Mesendoderm (in vitro differentiated cells): Measurements from ENCODE around the gene CCDC136.

Experiments used
- DNase-seq: peaks from one replicate; pipeline ENCODE4 v3.0.0; 2013
- H2AK5ac ChIP-seq: 2 replicates; pipeline ENCODE4 v1.6.1; 2013; ENCODE audit warnings: low read length, inconsistent platforms
- H2BK120ac ChIP-seq: 2 replicates; pipeline ENCODE4 v1.6.1; 2013; ENCODE audit warnings: low read depth, mild to moderate bottlenecking, low read length, moderate library complexity, mixed read lengths
- H2BK15ac ChIP-seq: replicated peaks from 2 replicates; pipeline ENCODE4 v1.6.1; 2013; ENCODE audit warnings: low read depth, mild to moderate bottlenecking, moderate library complexity
- H2BK5ac ChIP-seq: 2 replicates; pipeline ENCODE4 v1.6.1; 2013; ENCODE audit warnings: low read length, inconsistent platforms
- H3K18ac ChIP-seq: 2 replicates; pipeline ENCODE4 v1.6.1; 2013; ENCODE audit warnings: mild to moderate bottlenecking, low read length, mixed read lengths
- H3K23ac ChIP-seq: one replicate; pipeline ENCODE4 v1.6.1; 2013; ENCODE audit warnings: low read length
- H3K27ac ChIP-seq: 2 replicates; pipeline ENCODE4 v1.5.1; 2013; ENCODE audit warnings: low read depth, mild to moderate bottlenecking, inconsistent platforms, low read length, moderate library complexity
- H3K27me3 ChIP-seq: 2 replicates; pipeline ENCODE4 v1.6.1; 2013; ENCODE audit warnings: low read length, control low read depth, mild to moderate bottlenecking, inconsistent platforms; ENCODE audit not compliant: insufficient read depth, poor library complexity
- H3K36me3 ChIP-seq: 2 replicates; pipeline ENCODE4 v1.6.1; 2013; ENCODE audit warnings: low read length, inconsistent platforms; ENCODE audit not compliant: control insufficient read depth, insufficient read depth
- H3K4ac ChIP-seq: one replicate; pipeline ENCODE4 v1.6.1; 2013; ENCODE audit warnings: low read depth, mild to moderate bottlenecking, low read length, moderate library complexity
- H3K4me1 ChIP-seq: 2 replicates; pipeline ENCODE4 v1.6.1; 2013; ENCODE audit warnings: low read depth, low read length, inconsistent platforms; ENCODE audit not compliant: control insufficient read depth
- H3K4me2 ChIP-seq: 2 replicates; pipeline ENCODE4 v1.6.1; 2013; ENCODE audit warnings: low read length
- H3K4me3 ChIP-seq: 2 replicates; pipeline ENCODE4 v1.5.1; 2013; ENCODE audit warnings: mild to moderate bottlenecking, low read length
- H3K56ac ChIP-seq: one replicate; pipeline ENCODE4 v1.6.1; 2013; ENCODE audit warnings: low read length
- H3K79me1 ChIP-seq: 2 replicates; pipeline ENCODE4 v1.6.1; 2013; ENCODE audit warnings: low read length, inconsistent platforms
- H3K79me2 ChIP-seq: 2 replicates; pipeline ENCODE4 v1.6.1; 2013; ENCODE audit warnings: mild to moderate bottlenecking, low read length; ENCODE audit not compliant: control insufficient read depth, insufficient read depth
- H3K9ac ChIP-seq: 2 replicates; pipeline ENCODE4 v1.6.1; 2013; ENCODE audit warnings: low read length, inconsistent platforms
- H4K5ac ChIP-seq: one replicate; pipeline ENCODE4 v1.6.1; 2013; ENCODE audit warnings: low read length
- H4K8ac ChIP-seq: one replicate; pipeline ENCODE4 v1.6.1; 2013; ENCODE audit warnings: low read depth, mild to moderate bottlenecking, control low read depth, low read length, moderate library complexity
- whole genome bisulfite sequencing: extraction: QIAGEN DNeasy Blood & Tissue Kit; methylation state at CpG from one replicate; pipeline ENCODE4 v1.1.7; 2013; ENCODE audit warnings: low lambda C conversion rate, missing lambda C conversion rate; ENCODE audit not compliant: insufficient coverage; ENCODE audit errors: extremely low coverage; 5-methylcytosine and 5-hydroxymethylcytosine counted together

The CCDC136 gene

DNA sequence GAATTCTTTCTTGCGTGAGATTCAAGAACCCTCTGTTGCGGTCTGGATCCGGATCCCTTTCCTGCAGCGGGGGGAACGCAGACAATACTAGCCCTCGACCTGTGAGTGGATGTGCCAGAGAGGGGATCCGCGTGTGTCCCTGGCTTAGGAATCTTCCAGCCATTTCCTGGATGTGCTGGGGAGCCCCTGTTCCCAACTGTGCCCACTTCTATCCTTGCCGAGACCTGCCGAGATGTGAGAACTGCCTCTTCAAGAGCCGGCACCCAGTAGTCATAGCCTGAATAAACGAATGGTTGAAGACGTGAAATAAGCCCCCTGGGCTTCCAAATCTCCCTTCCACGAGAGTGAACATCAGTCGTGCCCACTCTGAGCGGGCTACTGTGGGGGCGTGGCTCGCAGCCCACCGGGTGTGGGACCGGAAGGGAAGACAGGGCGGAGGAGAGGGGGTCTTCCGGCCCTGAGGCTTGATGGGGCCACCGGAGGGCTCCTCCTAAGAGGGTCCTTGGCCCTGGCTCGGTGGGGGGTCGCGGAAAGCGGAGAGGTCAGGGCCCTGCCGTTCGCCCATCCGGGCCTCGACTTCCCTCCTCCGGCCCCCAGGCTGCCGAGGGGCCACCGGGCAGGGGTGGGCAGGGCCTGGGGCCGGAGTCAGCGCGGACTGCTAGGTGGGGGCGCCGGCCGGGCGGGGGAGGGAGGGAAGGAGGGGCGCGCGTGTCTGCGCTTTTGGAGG is 1.3 kb upstream of the CCDC136 start:
- H3K4me3 ChIP-seq, result peak overlapping the region; percentile 58
- no peak overlapping the region for H2BK120ac ChIP-seq
- no peaks in the 10 kb centered on the region for H3K79me1 ChIP-seq
- peak; percentile 28 for DNase-seq
- no peaks in the 10 kb centered on the region for H3K4me1 ChIP-seq
- peak overlapping the region; percentile 64 for H3K18ac ChIP-seq
- peak overlapping the region; percentile 79 for H3K56ac ChIP-seq
- H3K27me3 ChIP-seq, result no peaks in the 10 kb centered on the region
- H2BK5ac ChIP-seq, result no peak overlapping the region
- H3K4me2 ChIP-seq, result peak overlapping the region; percentile 88
- peak overlapping the region; percentile 74 for H3K9ac ChIP-seq
- no peak overlapping the region for H3K23ac ChIP-seq
- no peak overlapping the region for H2AK5ac ChIP-seq
- H3K79me2 ChIP-seq, result no peaks in the 10 kb centered on the region
- no peak overlapping the region for H2BK15ac ChIP-seq
- H4K5ac ChIP-seq, result no peak overlapping the region
- peak overlapping the region; percentile 24 for H3K4ac ChIP-seq
- no peak overlapping the region for H4K8ac ChIP-seq
- WGBS, result no CpG with 5 or more reads among the region's 45 CpGs
- no peaks in the 10 kb centered on the region for H3K36me3 ChIP-seq
- no peak overlapping the region for H3K27ac ChIP-seq

DNA sequence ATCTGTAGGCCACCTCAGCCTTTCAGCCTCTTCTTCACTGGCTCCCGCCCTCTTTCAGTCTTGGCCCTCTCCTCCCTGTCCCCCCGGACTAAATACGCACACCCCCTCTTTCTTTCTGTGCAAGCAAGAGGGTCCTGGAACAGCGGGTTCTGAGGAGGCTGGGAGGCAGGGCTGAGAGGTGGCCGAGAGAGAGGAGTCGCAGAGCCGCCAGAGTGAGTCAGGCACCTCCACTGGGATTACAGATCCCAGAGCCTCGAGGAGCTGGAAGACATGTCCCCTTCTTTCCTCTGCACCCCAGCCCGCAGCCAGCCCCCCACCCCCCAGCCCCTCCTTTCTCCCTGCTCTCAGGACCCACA is 182 bp downstream of the CCDC136 start:
- no peaks in the 10 kb centered on the region for H3K36me3 ChIP-seq
- H3K4me3 ChIP-seq, result peak overlapping the region; percentile 83
- no peak overlapping the region for H2AK5ac ChIP-seq
- no peak for DNase-seq
- no peak overlapping the region for H2BK5ac ChIP-seq
- H2BK120ac ChIP-seq, result no peak overlapping the region
- WGBS, result no CpG with 5 or more reads among the region's 9 CpGs
- H4K5ac ChIP-seq, result no peak overlapping the region
- peak overlapping the region; percentile 87 for H3K56ac ChIP-seq
- H2BK15ac ChIP-seq, result no peak overlapping the region
- H3K27me3 ChIP-seq, result no peaks in the 10 kb centered on the region
- H4K8ac ChIP-seq, result no peak overlapping the region
- H3K23ac ChIP-seq, result no peak overlapping the region
- H3K4me2 ChIP-seq, result peak overlapping the region; percentile 96
- H3K79me1 ChIP-seq, result no peaks in the 10 kb centered on the region
- no peaks in the 10 kb centered on the region for H3K4me1 ChIP-seq
- H3K27ac ChIP-seq, result no peak overlapping the region
- no peak overlapping the region for H3K4ac ChIP-seq
- H3K79me2 ChIP-seq, result no peaks in the 10 kb centered on the region
- peak overlapping the region; percentile 78 for H3K9ac ChIP-seq
- no peak overlapping the region for H3K18ac ChIP-seq

DNA sequence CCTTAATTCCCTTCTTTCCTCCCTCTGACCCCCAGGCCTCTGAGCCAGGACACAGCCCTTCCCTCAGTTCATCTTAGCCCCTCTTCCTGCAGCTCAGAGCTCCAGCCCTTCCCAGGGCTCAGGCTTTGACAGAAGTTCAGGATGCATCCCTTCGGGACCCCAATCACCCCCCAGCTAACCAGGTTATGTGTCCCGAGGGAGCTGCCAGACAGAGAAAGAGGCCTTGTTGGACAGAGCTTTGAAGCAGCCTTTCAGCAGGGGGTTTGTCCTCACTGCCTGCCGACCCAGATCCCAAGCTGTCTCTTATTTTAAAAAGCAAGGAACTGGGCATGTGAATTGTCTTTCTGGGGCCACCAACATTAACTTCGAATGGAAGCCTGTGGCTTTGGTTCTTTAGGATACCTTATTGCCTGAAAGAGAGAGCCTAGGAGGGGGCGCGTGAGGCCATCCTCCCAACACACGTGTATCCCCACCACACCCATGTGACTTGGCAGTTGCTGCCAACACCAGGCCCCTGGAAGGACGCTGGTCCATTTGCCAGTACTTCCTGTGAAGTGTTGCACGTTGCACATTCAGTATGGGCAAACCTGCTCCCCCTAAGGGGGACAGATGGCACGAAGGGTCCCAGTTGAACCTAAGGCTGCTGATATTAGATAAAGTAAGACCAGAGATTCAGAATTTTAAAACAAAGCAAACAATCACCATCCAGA is 858 bp downstream of the CCDC136 start:
- H4K5ac ChIP-seq, result no peak overlapping the region
- H2BK120ac ChIP-seq, result no peak overlapping the region
- H3K4me3 ChIP-seq, result no peak overlapping the region
- no peaks in the 10 kb centered on the region for H3K4me1 ChIP-seq
- H3K27ac ChIP-seq, result no peak overlapping the region
- H3K4ac ChIP-seq, result no peak overlapping the region
- H3K79me1 ChIP-seq, result no peaks in the 10 kb centered on the region
- peak overlapping the region; percentile 11 for H3K9ac ChIP-seq
- no CpG with 5 or more reads among the region's 10 CpGs for WGBS
- H3K4me2 ChIP-seq, result no peak overlapping the region
- peak overlapping the region; percentile 28 for H3K56ac ChIP-seq
- no peaks in the 10 kb centered on the region for H3K36me3 ChIP-seq
- no peak overlapping the region for H3K23ac ChIP-seq
- no peak overlapping the region for H4K8ac ChIP-seq
- DNase-seq, result no peak
- no peak overlapping the region for H3K18ac ChIP-seq
- no peaks in the 10 kb centered on the region for H3K79me2 ChIP-seq
- no peak overlapping the region for H2BK5ac ChIP-seq
- no peak overlapping the region for H2BK15ac ChIP-seq
- no peak overlapping the region for H2AK5ac ChIP-seq
- no peaks in the 10 kb centered on the region for H3K27me3 ChIP-seq

DNA sequence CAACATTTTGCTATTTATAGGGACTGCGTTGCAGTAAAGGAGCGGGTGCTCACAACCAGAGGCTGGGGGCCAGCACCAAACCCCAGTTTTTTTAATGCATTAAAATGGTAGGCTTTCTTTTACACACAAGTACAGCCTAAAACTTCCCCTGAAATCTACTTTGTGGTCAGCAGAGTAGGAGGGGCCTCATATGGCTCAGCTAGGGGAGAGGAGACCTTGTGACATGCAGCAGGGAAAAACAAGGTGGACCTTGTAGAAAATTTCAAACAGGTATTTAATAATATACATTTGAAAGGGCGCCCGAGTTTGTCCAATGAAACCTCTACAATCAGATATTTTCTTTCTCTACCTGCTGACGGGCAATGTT is 1.4 kb downstream of the CCDC136 start:
- H3K36me3 ChIP-seq, result no peaks in the 10 kb centered on the region
- no peak overlapping the region for H3K23ac ChIP-seq
- H4K5ac ChIP-seq, result no peak overlapping the region
- H3K79me2 ChIP-seq, result no peaks in the 10 kb centered on the region
- no peak overlapping the region for H2BK15ac ChIP-seq
- H3K79me1 ChIP-seq, result no peaks in the 10 kb centered on the region
- H2BK120ac ChIP-seq, result no peak overlapping the region
- H3K27me3 ChIP-seq, result no peaks in the 10 kb centered on the region
- H3K27ac ChIP-seq, result no peak overlapping the region
- DNase-seq, result no peak
- H3K4me2 ChIP-seq, result no peak overlapping the region
- H3K56ac ChIP-seq, result no peak overlapping the region
- no peak overlapping the region for H2AK5ac ChIP-seq
- no peak overlapping the region for H2BK5ac ChIP-seq
- no peak overlapping the region for H3K4ac ChIP-seq
- H3K18ac ChIP-seq, result no peak overlapping the region
- no peak overlapping the region for H3K9ac ChIP-seq
- H3K4me3 ChIP-seq, result no peak overlapping the region
- no peaks in the 10 kb centered on the region for H3K4me1 ChIP-seq
- no CpG with 5 or more reads among the region's 5 CpGs for WGBS
- no peak overlapping the region for H4K8ac ChIP-seq

DNA sequence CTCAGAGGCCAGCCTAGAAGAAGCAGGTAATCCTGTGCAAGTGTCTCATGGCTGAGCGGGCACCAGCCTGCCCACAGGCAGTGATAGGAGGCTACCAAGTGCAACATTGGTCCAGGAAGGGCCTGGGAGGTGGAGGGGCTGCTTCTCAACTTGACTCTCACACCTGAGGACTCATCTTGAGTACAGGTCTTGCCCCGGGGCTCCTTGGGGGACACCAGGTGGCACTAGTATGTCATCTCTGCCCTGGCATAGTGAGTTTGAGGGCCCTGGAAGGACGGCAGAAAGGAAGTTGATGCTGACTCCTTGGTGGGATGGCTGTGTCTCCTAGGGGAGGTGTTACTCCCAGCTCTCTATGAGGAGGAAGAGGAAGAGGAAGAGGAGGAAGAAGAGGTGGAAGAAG is 2.3 kb downstream of the CCDC136 start:
- Histone ChIP-seq H3K4ac (no peak overlapping the region), H4K5ac (no peak overlapping the region), H3K4me1 (no peaks in the 10 kb centered on the region), H2BK5ac (no peak overlapping the region), H2BK120ac (no peak overlapping the region), H3K56ac (no peak overlapping the region), H3K27me3 (no peaks in the 10 kb centered on the region), H3K79me1 (no peaks in the 10 kb centered on the region), H3K18ac (no peak overlapping the region), H4K8ac (no peak overlapping the region), H3K4me3 (no peak overlapping the region), H3K23ac (no peak overlapping the region), H2BK15ac (no peak overlapping the region), H3K4me2 (no peak overlapping the region), H3K27ac (no peak overlapping the region), H2AK5ac (no peak overlapping the region), H3K79me2 (no peaks in the 10 kb centered on the region), H3K36me3 (no peaks in the 10 kb centered on the region), H3K9ac (no peak overlapping the region)
- no CpG with 5 or more reads among the region's 3 CpGs for WGBS
- peak; percentile 29 for DNase-seq
